HepG2 (cell line): ENCODE data around the gene ETV3L. TPM values are rescaled to one million over a fixed set of nuclear protein-coding genes. Genes with fewer than 3 reads are reported as not detected.

Source experiments
- ATAC-seq: fragments of 200-7000 bp; cut with Tn5 transposase; 3 replicates; pipeline ENCODE4 v1.9.1; 2020; ENCODE audit warnings: mild to moderate bottlenecking, moderate library complexity
- BruUV-seq: library from RNA; stranded (reverse); fragments of 400-500 nt; replicated peaks from 2 replicates; lab custom pipeline; 2021; lab: Mats Ljungman, UMichigan
- CTCF ChIA-PET: fragments of 300-600 bp; formaldehyde crosslinking; extraction: SDS; loops from one replicate; lab custom pipeline; 2021; ENCODE audit warnings: low total read pairs, inconsistent platforms, low intra/inter-chr PET ratio; lab: Yijun Ruan, JAX
- POLR2A ChIA-PET: fragments of 350-600 bp; sonication (Branson Sonifier 250); formaldehyde crosslinking; loops from one replicate; lab custom pipeline; 2020; ENCODE audit warnings: antibody characterized with exemption, inconsistent platforms; lab: Yijun Ruan, JAX
- DNase-seq: peaks from one replicate; pipeline ENCODE4 v3.0.0-alpha.2; 2015; ENCODE audit warnings: low spot score
- FAIRE-seq: peaks from 3 replicates; lab custom pipeline; 2011; peaks lifted over from hg19 to GRCh38; lab: Jason Lieb, UNC
- H2AFZ ChIP-seq: one replicate; pipeline ENCODE4 v1.6.1; 2011; ENCODE audit warnings: low read length, inconsistent platforms
- H3K27ac ChIP-seq: fragments of 300-600 bp; 3 replicates; pipeline ENCODE4 v1.8.0; 2011; ENCODE audit warnings: mixed run types, mild to moderate bottlenecking, mixed read lengths, low read length, inconsistent platforms; ENCODE audit not compliant: insufficient read depth; ENCODE audit errors: extremely low read length
- H3K27me3 ChIP-seq, 2 experiments: fragments of 200-600 bp in 1 of 2; 2 replicates in 1 of 2; 3 replicates in 1 of 2; pipeline versions ENCODE4 v1.6.0 to v1.8.0; 2011; ENCODE audit warnings: low read length in 2 of 2, mild to moderate bottlenecking in 2 of 2, moderate library complexity in 2 of 2, inconsistent platforms in 1 of 2; ENCODE audit not compliant: insufficient read depth in 2 of 2, control insufficient read depth in 1 of 2
- H3K36me3 ChIP-seq, 2 experiments: fragments of 200-600 bp in 1 of 2; replicated peaks in 1 of 2; 2 replicates in 1 of 2; 3 replicates in 1 of 2; pipeline versions ENCODE4 v1.5.1 to v1.8.0; 2011; ENCODE audit warnings: low read length in 2 of 2, inconsistent platforms in 1 of 2; ENCODE audit not compliant: insufficient read depth in 2 of 2, control insufficient read depth in 1 of 2
- H3K4me1 ChIP-seq: 2 replicates; pipeline ENCODE4 v1.5.1; 2012; ENCODE audit warnings: low read length, inconsistent platforms; ENCODE audit not compliant: insufficient read depth
- H3K4me2 ChIP-seq: 2 replicates; pipeline ENCODE4 v1.6.0; 2011; ENCODE audit warnings: low read depth, low read length, inconsistent platforms
- H3K4me3 ChIP-seq, 3 experiments: fragments of 200-600 bp in 1 of 3; sonication (generic), shearing (Covaris generic) in 1 of 3; replicated peaks in 1 of 3; 2 replicates each; pipeline ENCODE4 v1.5.1; 2011 to 2016; ENCODE audit warnings: low read length in 3 of 3, inconsistent platforms in 2 of 3, low read depth in 2 of 3, mild to moderate bottlenecking in 2 of 3, control low read depth in 1 of 3, mixed read lengths in 1 of 3; ENCODE audit not compliant: insufficient read depth in 1 of 3
- H3K79me2 ChIP-seq: one replicate; pipeline ENCODE4 v1.6.1; 2011; ENCODE audit warnings: low read length, inconsistent platforms; ENCODE audit not compliant: insufficient read depth
- H3K9ac ChIP-seq: 2 replicates; pipeline ENCODE4 v1.6.0; 2011; ENCODE audit warnings: mild to moderate bottlenecking, low read depth, low read length, inconsistent platforms; ENCODE audit not compliant: insufficient read depth
- H3K9me3 ChIP-seq: 2 replicates; pipeline ENCODE4 v1.5.1; 2012; ENCODE audit warnings: mild to moderate bottlenecking, low read length
- H4K20me1 ChIP-seq: 2 replicates; pipeline ENCODE4 v1.6.0; 2011; ENCODE audit warnings: inconsistent platforms, mild to moderate bottlenecking, low read length, moderate library complexity; ENCODE audit not compliant: insufficient read depth
- BORCS8-MEF2B ChIP-seq: sonication (generic); formaldehyde crosslinking; IDR thresholded peaks from 2 replicates; pipeline ENCODE4 v1.8.0; 2022; ENCODE audit warnings: mild to moderate bottlenecking, missing genetic modification reagents
- GFI1 ChIP-seq: sonication (generic); formaldehyde crosslinking; IDR thresholded peaks from 2 replicates; pipeline ENCODE4 v1.5.0; 2020; ENCODE audit warnings: missing genetic modification reagents, mild to moderate bottlenecking, borderline replicate concordance
- GTF3A ChIP-seq: sonication (generic); formaldehyde crosslinking; conservative IDR thresholded peaks from 2 replicates; pipeline ENCODE4 v1.4.0; 2020; ENCODE audit warnings: mild to moderate bottlenecking, missing genetic modification reagents
- ISX ChIP-seq: sonication (generic); formaldehyde crosslinking; conservative IDR thresholded peaks from 2 replicates; pipeline ENCODE4 v1.5.0; 2020; ENCODE audit warnings: missing genetic modification reagents
- MTF1 ChIP-seq: sonication (generic); formaldehyde crosslinking; IDR thresholded peaks from 2 replicates; pipeline ENCODE4 v1.5.0; 2020; ENCODE audit warnings: missing genetic modification reagents
- THYN1 ChIP-seq: sonication (generic); formaldehyde crosslinking; IDR thresholded peaks from 2 replicates; pipeline ENCODE4 v1.8.1; 2023; ENCODE audit warnings: low read depth, mild to moderate bottlenecking, moderate library complexity, missing genetic modification reagents, borderline replicate concordance
- ZFP41 ChIP-seq: sonication (generic); formaldehyde crosslinking; IDR thresholded peaks from 2 replicates; pipeline ENCODE4 v1.4.0; 2020; ENCODE audit warnings: mild to moderate bottlenecking, missing genetic modification reagents, borderline replicate concordance
- ZNF329 ChIP-seq: sonication (generic); formaldehyde crosslinking; IDR thresholded peaks from 2 replicates; pipeline ENCODE4 v1.9.0; 2021; ENCODE audit warnings: low read depth, mild to moderate bottlenecking, missing genetic modification reagents
- WGBS: methylation state at CpG from one replicate; pipeline ENCODE4 v1.1.6; 2017; ENCODE audit warnings: low lambda C conversion rate; 5-methylcytosine and 5-hydroxymethylcytosine counted together
- in situ Hi-C: cut with HindIII; loops from 2 replicates; pipeline ENCODE4 v1.10.0; 2017; ENCODE audit warnings: low pct_unique_long_range_greater_than_20kb; ENCODE audit not compliant: extremely low pct_ligation_motif_present
- intact Hi-C: fragments of 100-400 bp; cut with micrococcal nuclease; formaldehyde crosslinking; loops from one replicate; pipeline ENCODE4 v1.10.0; 2022; ENCODE audit not compliant: unreplicated experiment
- polyA plus RNA-seq, 8 experiments: library from polyadenylated mRNA; depleted of rRNA in 3 of 8; stranded (reverse) in 7 of 8; unstranded in 1 of 8; fragments of >200 nt; fragmentation: Illumina TruSeq in 4 of 8; extraction: Trizol in 4 of 8; gene quantifications; 2 replicates each; pipeline versions ENCODE4 v1.2.1 to v1.2.3, GENCODE V29; 2011 to 2016; ENCODE audit warnings: low read depth in 4 of 8, missing spikeins in 1 of 8, mixed read lengths in 1 of 8; ENCODE audit not compliant: insufficient read depth in 1 of 8
- total RNA-seq, 5 experiments: library from RNA; depleted of rRNA; stranded (reverse); fragments of >200 nt; fragmentation: Illumina TruSeq; extraction: Trizol; gene quantifications; 2 replicates each; pipeline ENCODE4 v1.2.3, GENCODE V29; 2016; ENCODE audit warnings: low read depth in 1 of 5
- TF ChIP-seq, protein P1 (sequence below): sonication (generic); formaldehyde crosslinking; IDR thresholded peaks from 2 replicates; pipeline ENCODE4 v1.8.0; 2022; ENCODE audit warnings: missing genetic modification reagents, mild to moderate bottlenecking, inconsistent platforms, borderline replicate concordance
- TF ChIP-seq, protein P2 (sequence below), 2 experiments: sonication (generic) in 1 of 2; formaldehyde crosslinking in 1 of 2; IDR thresholded peaks; 2 replicates each; pipeline versions ENCODE4 v1.4.0 to v1.6.1; 2018 to 2020; ENCODE audit warnings: missing genetic modification reagents in 2 of 2, borderline replicate concordance in 1 of 2, low read depth in 1 of 2, mild to moderate bottlenecking in 1 of 2, missing biosample characterization in 1 of 2
- TF ChIP-seq, protein P3 (sequence below): sonication (generic); formaldehyde crosslinking; IDR thresholded peaks from 2 replicates; pipeline ENCODE4 v1.4.0; 2020; ENCODE audit warnings: missing genetic modification reagents

Gene ETV3L
- total and polyA plus RNA-seq, 2 of the 13 experiments (the other 11 are each of a cell fraction or from before 2014, with no cell fraction given), result not detected

DNA sequence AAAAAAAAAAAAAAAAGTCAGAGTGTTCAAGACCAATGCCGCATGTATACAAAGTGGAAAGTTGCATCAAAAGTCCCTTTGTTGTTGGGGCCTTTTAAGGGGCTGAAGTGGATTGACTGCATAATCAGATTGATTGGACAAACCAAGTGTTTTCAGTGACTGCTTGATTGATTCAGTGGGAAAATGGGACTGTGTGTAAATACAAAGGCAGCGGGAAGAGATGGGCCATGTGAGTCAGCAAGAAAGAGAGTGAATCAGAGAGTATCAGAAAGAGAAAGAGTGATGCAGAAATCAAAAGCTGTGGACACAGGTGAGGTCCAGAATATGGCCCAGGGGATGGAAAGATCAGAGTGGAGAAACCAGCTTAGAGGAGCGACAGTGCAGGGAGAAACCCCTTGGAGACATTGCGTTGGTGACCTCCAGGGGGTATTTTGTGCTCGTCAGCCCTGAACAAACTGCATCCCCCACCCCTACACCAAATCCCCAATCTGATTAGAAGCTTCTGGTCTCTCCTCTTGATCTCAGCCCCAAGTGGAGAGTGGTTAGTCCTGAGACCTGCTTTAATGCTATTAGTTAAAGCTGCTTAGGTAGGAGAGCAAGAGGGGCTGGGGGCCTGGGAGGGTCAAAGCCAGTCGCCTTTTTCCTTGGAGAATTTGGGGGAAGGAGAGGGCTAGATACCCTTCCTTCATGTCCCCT, 5.1 kb upstream of the ETV3L start:
- no peak for FAIRE-seq
- POLR2A ChIA-PET, result no interaction called here
- Histone ChIP-seq H3K4me3 (no peak overlapping the region), H3K27ac (no peak overlapping the region), H3K4me2 (no peak overlapping the region), H3K9me3 (no peaks in the 10 kb centered on the region), H4K20me1 (no peaks in the 10 kb centered on the region), H3K79me2 (no peaks in the 10 kb centered on the region), H3K9ac (no peak overlapping the region), H2AFZ (no peak overlapping the region), H3K36me3 (no peaks in the 10 kb centered on the region), H3K27me3 (peaks cover 8 to 52% of the 10 kb centered on the region in 2 experiments; a peak in 3 of 5 replicates), H3K4me1 (no peaks in the 10 kb centered on the region)
- in situ Hi-C loops (no loop called here), intact Hi-C loops (no loop called here)
- 28% methylated on average over 6 of the region's 6 CpGs for WGBS
- BruUV-seq, result no TSS peak
- CTCF ChIA-PET, result no interaction called here
- ATAC-seq, result no peak
- no peak for DNase-seq
- TF ChIP-seq BORCS8-MEF2B (CRISPR knock-in tag) (no peak), MTF1 (no peak), GTF3A (CRISPR knock-in tag) (no peak), THYN1 (no peak), ZFP41 (CRISPR knock-in tag) (no peak), ZNF329 (no peak), GFI1 (CRISPR knock-in tag) (no peak), ISX (CRISPR knock-in tag) (no peak)
- TF ChIP-seq, protein P1, sequence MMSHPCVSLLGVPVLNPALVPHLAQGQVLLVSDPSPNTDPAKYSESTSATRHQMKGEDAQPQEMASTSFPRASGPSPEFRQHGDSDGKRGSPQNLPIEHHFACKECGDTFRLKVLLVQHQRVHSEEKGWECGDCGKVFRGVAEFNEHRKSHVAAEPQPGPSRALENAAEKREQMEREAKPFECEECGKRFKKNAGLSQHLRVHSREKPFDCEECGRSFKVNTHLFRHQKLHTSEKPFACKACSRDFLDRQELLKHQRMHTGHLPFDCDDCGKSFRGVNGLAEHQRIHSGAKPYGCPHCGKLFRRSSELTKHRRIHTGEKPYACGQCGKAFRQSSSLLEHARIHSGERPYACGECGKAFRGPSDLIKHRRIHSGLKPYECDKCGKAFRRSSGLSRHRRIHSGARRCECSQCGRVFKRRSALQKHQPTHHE, result no peak
- TF ChIP-seq, protein P2, sequence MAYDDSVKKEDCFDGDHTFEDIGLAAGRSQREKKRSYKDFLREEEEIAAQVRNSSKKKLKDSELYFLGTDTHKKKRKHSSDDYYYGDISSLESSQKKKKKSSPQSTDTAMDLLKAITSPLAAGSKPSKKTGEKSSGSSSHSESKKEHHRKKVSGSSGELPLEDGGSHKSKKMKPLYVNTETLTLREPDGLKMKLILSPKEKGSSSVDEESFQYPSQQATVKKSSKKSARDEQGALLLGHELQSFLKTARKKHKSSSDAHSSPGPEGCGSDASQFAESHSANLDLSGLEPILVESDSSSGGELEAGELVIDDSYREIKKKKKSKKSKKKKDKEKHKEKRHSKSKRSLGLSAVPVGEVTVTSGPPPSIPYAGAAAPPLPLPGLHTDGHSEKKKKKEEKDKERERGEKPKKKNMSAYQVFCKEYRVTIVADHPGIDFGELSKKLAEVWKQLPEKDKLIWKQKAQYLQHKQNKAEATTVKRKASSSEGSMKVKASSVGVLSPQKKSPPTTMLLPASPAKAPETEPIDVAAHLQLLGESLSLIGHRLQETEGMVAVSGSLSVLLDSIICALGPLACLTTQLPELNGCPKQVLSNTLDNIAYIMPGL (CRISPR knock-in tag; IDR thresholded peaks at IDR 0.05; ENCODE audit: borderline replicate concordance in 1 of 2, low read depth in 1 of 2), result no peak
- TF ChIP-seq, protein P3, sequence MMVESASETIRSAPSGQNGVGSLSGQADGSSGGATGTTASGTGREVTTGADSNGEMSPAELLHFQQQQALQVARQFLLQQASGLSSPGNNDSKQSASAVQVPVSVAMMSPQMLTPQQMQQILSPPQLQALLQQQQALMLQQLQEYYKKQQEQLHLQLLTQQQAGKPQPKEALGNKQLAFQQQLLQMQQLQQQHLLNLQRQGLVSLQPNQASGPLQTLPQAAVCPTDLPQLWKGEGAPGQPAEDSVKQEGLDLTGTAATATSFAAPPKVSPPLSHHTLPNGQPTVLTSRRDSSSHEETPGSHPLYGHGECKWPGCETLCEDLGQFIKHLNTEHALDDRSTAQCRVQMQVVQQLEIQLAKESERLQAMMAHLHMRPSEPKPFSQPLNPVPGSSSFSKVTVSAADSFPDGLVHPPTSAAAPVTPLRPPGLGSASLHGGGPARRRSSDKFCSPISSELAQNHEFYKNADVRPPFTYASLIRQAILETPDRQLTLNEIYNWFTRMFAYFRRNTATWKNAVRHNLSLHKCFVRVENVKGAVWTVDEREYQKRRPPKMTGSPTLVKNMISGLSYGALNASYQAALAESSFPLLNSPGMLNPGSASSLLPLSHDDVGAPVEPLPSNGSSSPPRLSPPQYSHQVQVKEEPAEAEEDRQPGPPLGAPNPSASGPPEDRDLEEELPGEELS (CRISPR knock-in tag), result no peak
